Purkinje cell (primary cell): Measurements from ENCODE around the gene CRHBP. TPM values are rescaled to one million over a fixed set of nuclear protein-coding genes. Genes with fewer than 3 reads are reported as not detected.

Experiments used
- polyA plus RNA-seq: library from polyadenylated mRNA; unstranded; fragments of >200 nt; fragmentation: Nextera tagmentation; gene quantifications from 2 replicates; pipeline ENCODE4 v1.2.1, GENCODE V29; 2014

The CRHBP gene
- polyA plus RNA-seq = 9.1 TPM in 1 of 2 replicates, not detected in the other

GRCh38 chr5:76952795-76953536, at the start of gene CRHBP:
CRHBP (plus strand) TSS chr5:76953045; CDS start chr5:76953135, 90 bp downstream.

Other genes with a start within 250 kb of the CRHBP start
- 0.20 TPM in 1 of 2 replicates, not detected in the other for gene F2R, start 236.9 kb upstream of the CRHBP start, polyA plus RNA-seq
- not detected in 2 replicates for gene F2RL1, start 134.0 kb upstream of the CRHBP start, polyA plus RNA-seq
- gene S100Z, start 103.0 kb upstream of the CRHBP start, polyA plus RNA-seq = not detected in 2 replicates
- 30.4 and 32.4 TPM in 2 replicates for gene AGGF1, start 77.4 kb downstream of the CRHBP start, polyA plus RNA-seq
- 6.8 and 10.8 TPM in 2 replicates for gene ZBED3, start 134.2 kb downstream of the CRHBP start, polyA plus RNA-seq